HG03095 (cell line): ENCODE data around the gene MOSPD3.
"Not testable (repeated sequence)": the region's sequence is repeated elsewhere in the genome, so short reads cannot be mapped to it uniquely, and the experiment has no call there.

ENCODE experiments used
- ATAC-seq: cut with Tn5 transposase; IDR thresholded peaks from one replicate; pipeline ENCODE4 v1.9.1; 2021; ENCODE audit warnings: moderate library complexity; ENCODE audit not compliant: unreplicated experiment

The MOSPD3 gene

GRCh38 chr7:100611983-100612729 lies at the start of gene MOSPD3:
Gene MOSPD3, plus strand, starts transcription at chr7:100612540. Its CDS starts 252 bp downstream, at chr7:100612792.
- ATAC-seq = peak; percentile 90

GRCh38 chr7:100563100-100563564 lies 49.2 kb upstream of the MOSPD3 start:
- ATAC-seq = no peak

GRCh38 chr7:100563809-100564400 lies 48.4 kb upstream of the MOSPD3 start:
- no peak for ATAC-seq

GRCh38 chr7:100564405-100564804 lies 47.9 kb upstream of the MOSPD3 start:
- ATAC-seq = not testable (repeated sequence)

GRCh38 chr7:100565133-100565571 lies 47.2 kb upstream of the MOSPD3 start:
- ATAC-seq = no peak

GRCh38 chr7:100566018-100566531 lies 46.3 kb upstream of the MOSPD3 start:
- ATAC-seq = no peak

GRCh38 chr7:100567031-100567730 lies 45.2 kb upstream of the MOSPD3 start:
- ATAC-seq = no peak

GRCh38 chr7:100567751-100568175 lies 44.6 kb upstream of the MOSPD3 start:
- no peak for ATAC-seq

GRCh38 chr7:100568176-100568895 lies 44.0 kb upstream of the MOSPD3 start:
- no peak for ATAC-seq

GRCh38 chr7:100568896-100569844 lies 43.2 kb upstream of the MOSPD3 start:
- ATAC-seq = no peak

GRCh38 chr7:100570954-100571828 lies 41.1 kb upstream of the MOSPD3 start:
- ATAC-seq = no peak

GRCh38 chr7:100571829-100572116 lies 40.6 kb upstream of the MOSPD3 start:
- no peak for ATAC-seq

GRCh38 chr7:100572281-100572948 lies 39.9 kb upstream of the MOSPD3 start:
- ATAC-seq = no peak

GRCh38 chr7:100572949-100573675 lies 39.2 kb upstream of the MOSPD3 start:
- no peak for ATAC-seq

- ATAC-seq = no peak
Measured at GRCh38 chr7:100573691-100574361, 38.5 kb upstream of the MOSPD3 start, which contains the start of gene SAP25. Gene SAP25, minus strand, starts transcription at chr7:100573900. Its CDS starts 158 bp downstream, at chr7:100573742.

GRCh38 chr7:100574362-100575205 lies 37.8 kb upstream of the MOSPD3 start:
- no peak for ATAC-seq
